DND-41 (cell line): ENCODE results near the gene USP8.

ENCODE experiments used
- ATAC-seq: fragments of 200-7000 bp; cut with Tn5 transposase; 3 replicates; pipeline ENCODE4 v1.9.1; 2021; ENCODE audit warnings: low read depth; ENCODE audit not compliant: insufficient read depth
- DNase-seq: peaks from one replicate; pipeline ENCODE4 v3.0.0-alpha.2; 2020
- H2AFZ ChIP-seq: 2 replicates; pipeline ENCODE4 v1.6.0; 2012; ENCODE audit warnings: low read depth, low read length
- H3K27ac ChIP-seq: 2 replicates; pipeline ENCODE4 v1.5.1; 2012; ENCODE audit warnings: low read length, inconsistent platforms
- H3K27me3 ChIP-seq: fragments of 200-600 bp; sonication (generic); 2 replicates; pipeline ENCODE4 v1.6.0; 2012; ENCODE audit warnings: low read length, mild to moderate bottlenecking, inconsistent platforms; ENCODE audit not compliant: insufficient read depth, poor library complexity
- H3K36me3 ChIP-seq: 2 replicates; pipeline ENCODE4 v1.5.1; 2012; ENCODE audit warnings: low read length, inconsistent platforms; ENCODE audit not compliant: insufficient read depth
- H3K4me1 ChIP-seq: 2 replicates; pipeline ENCODE4 v1.5.1; 2012; ENCODE audit warnings: mild to moderate bottlenecking, low read length; ENCODE audit not compliant: insufficient read depth
- H3K4me2 ChIP-seq: 2 replicates; pipeline ENCODE4 v1.6.0; 2012; ENCODE audit warnings: mild to moderate bottlenecking, moderate library complexity, low read length, inconsistent platforms; ENCODE audit not compliant: insufficient read depth
- H3K4me3 ChIP-seq, 2 experiments: fragments of 200-600 bp in 1 of 2; shearing (Covaris generic) in 1 of 2; 2 replicates each; pipeline ENCODE4 v1.5.1; 2012 to 2016; ENCODE audit warnings: inconsistent platforms in 2 of 2, low read length in 2 of 2, mild to moderate bottlenecking in 2 of 2, low read depth in 1 of 2, moderate library complexity in 1 of 2
- H3K79me2 ChIP-seq: 2 replicates; pipeline ENCODE4 v1.6.0; 2012; ENCODE audit warnings: low read length, inconsistent platforms; ENCODE audit not compliant: insufficient read depth
- H3K9ac ChIP-seq: 2 replicates; pipeline ENCODE4 v1.6.0; 2012; ENCODE audit warnings: low read depth, mild to moderate bottlenecking, inconsistent platforms, low read length, moderate library complexity
- H3K9me3 ChIP-seq: 2 replicates; pipeline ENCODE4 v1.5.1; 2012; ENCODE audit warnings: low read length, moderate library complexity, mild to moderate bottlenecking, inconsistent platforms; ENCODE audit not compliant: insufficient read depth, severe bottlenecking
- H4K20me1 ChIP-seq: 2 replicates; pipeline ENCODE4 v1.6.0; 2012; ENCODE audit warnings: low read length; ENCODE audit not compliant: insufficient read depth
- EZH2 ChIP-seq: IDR thresholded peaks from 3 replicates; pipeline ENCODE4 v1.6.1; 2012; ENCODE audit warnings: borderline replicate concordance, low read depth, mild to moderate bottlenecking, moderate library complexity, low read length, inconsistent platforms; ENCODE audit not compliant: severe bottlenecking
- TF ChIP-seq, protein P1 (sequence below): IDR thresholded peaks from 2 replicates; pipeline ENCODE4 v1.5.1; 2012; ENCODE audit warnings: borderline replicate concordance, low read length, moderate library complexity, mild to moderate bottlenecking; ENCODE audit not compliant: poor library complexity, severe bottlenecking; ENCODE audit errors: extremely low read depth

The USP8 gene

DNA sequence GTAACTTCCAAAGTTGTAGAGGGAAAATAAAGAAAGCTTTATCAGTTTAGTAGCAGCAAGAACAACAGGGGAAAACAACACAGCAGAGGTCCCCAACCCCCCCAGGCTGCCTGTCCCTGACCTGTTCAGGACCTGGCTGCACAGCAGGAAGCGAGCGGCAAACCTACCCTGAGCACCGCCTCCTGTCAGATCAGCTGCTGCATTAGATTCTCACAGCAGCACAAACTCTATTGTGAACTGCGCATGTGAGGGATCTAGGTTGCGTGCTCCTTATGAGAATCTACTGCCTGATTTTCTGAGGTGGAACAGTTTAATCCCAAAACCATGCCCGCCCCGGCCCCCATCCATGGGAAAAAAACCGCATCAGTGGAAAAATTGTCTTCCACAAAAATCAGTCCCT is 81.9 kb downstream of the USP8 start:
- ATAC-seq (no peak), DNase-seq (no peak)
- H3K4me2 ChIP-seq: no peak overlapping the region
- H4K20me1 ChIP-seq: no peaks in the 10 kb centered on the region
- no peak for TF ChIP-seq EZH2
- TF ChIP-seq, protein P1, sequence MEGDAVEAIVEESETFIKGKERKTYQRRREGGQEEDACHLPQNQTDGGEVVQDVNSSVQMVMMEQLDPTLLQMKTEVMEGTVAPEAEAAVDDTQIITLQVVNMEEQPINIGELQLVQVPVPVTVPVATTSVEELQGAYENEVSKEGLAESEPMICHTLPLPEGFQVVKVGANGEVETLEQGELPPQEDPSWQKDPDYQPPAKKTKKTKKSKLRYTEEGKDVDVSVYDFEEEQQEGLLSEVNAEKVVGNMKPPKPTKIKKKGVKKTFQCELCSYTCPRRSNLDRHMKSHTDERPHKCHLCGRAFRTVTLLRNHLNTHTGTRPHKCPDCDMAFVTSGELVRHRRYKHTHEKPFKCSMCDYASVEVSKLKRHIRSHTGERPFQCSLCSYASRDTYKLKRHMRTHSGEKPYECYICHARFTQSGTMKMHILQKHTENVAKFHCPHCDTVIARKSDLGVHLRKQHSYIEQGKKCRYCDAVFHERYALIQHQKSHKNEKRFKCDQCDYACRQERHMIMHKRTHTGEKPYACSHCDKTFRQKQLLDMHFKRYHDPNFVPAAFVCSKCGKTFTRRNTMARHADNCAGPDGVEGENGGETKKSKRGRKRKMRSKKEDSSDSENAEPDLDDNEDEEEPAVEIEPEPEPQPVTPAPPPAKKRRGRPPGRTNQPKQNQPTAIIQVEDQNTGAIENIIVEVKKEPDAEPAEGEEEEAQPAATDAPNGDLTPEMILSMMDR: no peak
- H3K9me3 ChIP-seq: no peaks in the 10 kb centered on the region
- no peaks in the 10 kb centered on the region for H3K4me1 ChIP-seq
- no peak overlapping the region for H3K27ac ChIP-seq
- H3K27me3 ChIP-seq: no peaks in the 10 kb centered on the region
- no peak overlapping the region for H3K4me3 ChIP-seq
- no peak overlapping the region for H3K9ac ChIP-seq
- peaks cover 4% of the 10 kb centered on the region; the same call in 1 of the 2 replicates for H3K36me3 ChIP-seq
- no peaks in the 10 kb centered on the region for H3K79me2 ChIP-seq
- no peak overlapping the region for H2AFZ ChIP-seq

DNA sequence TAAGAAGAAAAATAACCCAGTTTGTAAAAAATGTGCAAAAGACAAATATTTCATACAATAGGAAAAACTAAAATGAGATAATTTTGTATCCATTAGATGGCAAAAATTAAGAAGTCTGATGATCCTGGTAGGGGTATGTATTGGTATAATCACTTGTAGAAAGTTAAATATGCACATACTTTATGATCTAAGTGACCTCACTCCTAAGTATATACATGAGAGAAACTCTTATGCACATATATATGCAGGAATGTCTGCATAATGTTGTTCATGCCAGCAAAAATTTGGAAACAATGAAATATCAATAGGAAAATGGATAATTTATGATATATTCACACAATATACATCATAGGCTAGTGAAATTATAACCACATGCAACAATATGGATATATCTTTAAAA is 88.8 kb downstream of the USP8 start:
- ATAC-seq: no peak
- no peak overlapping the region for H3K27ac ChIP-seq

DNA sequence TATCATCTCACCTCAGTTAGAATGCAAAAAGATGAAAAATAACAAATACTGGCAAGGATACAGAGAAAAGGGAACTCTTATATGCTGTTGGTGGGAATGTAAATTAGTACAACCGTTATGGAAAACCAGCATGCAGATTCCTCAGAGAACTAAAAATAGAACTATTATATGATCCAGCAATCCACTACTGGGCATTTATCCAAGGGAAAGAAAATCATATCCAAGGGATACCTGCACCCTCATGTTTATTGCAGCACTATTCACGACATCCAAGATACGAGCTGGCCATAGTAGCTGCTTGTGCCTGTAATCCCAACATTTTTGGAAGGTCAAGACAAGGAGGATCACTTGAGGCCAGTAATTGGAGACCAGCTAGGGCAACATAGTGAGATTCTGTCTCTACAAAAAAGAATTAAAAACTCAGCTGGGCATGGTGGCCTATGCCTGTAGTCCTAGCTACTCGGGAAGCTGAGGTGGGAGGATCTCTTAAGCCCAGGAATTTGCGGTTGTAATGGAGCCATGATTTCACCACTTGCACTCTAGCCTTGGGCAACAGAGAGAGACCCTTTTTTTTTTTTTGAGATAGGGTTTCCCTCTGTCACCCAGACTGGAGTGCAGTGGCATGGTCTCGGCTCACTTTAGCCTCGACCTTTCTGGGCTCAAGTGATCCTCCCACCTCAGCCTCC is 95.7 kb downstream of the USP8 start:
- Histone ChIP-seq H2AFZ (no peak overlapping the region), H3K36me3 (no peaks in the 10 kb centered on the region), H3K27me3 (no peaks in the 10 kb centered on the region), H3K9ac (no peak overlapping the region), H3K4me1 (no peaks in the 10 kb centered on the region), H3K27ac (no peak overlapping the region), H4K20me1 (no peaks in the 10 kb centered on the region), H3K79me2 (no peaks in the 10 kb centered on the region), H3K9me3 (no peaks in the 10 kb centered on the region), H3K4me3 (no peak overlapping the region), H3K4me2 (no peak overlapping the region)
- ATAC-seq (no peak), DNase-seq (no peak)
- TF ChIP-seq, protein P1: no peak
- TF ChIP-seq EZH2: no peak

More for the DNA sequence above, 88.8 kb downstream of the USP8 start:
- Histone ChIP-seq H3K36me3 (no peaks in the 10 kb centered on the region), H4K20me1 (no peaks in the 10 kb centered on the region), H3K9me3 (no peaks in the 10 kb centered on the region), H3K4me2 (no peak overlapping the region), H2AFZ (no peak overlapping the region), H3K9ac (no peak overlapping the region), H3K27me3 (no peaks in the 10 kb centered on the region), H3K79me2 (no peaks in the 10 kb centered on the region), H3K4me3 (no peak overlapping the region), H3K4me1 (no peaks in the 10 kb centered on the region)
- no peak for DNase-seq
- TF ChIP-seq, protein P1: no peak
- no peak for TF ChIP-seq EZH2

DNA sequence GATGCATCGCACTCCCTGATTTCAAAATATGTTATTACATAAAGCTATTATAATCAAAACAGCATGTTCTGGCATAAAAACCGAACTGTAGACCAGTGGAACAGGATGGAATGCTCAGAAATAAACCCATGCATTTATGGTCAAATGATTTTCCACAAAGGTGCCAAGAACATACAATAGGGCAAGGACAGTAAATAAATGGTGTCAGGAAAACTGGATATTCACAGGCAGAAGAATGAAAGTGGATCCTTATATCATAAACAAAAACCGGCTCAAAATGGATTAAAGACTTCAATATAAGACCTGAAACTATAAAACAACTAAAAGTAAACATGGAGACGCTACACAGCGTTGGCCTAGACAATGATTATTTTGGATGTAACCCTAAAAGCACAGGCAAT is 99.6 kb downstream of the USP8 start:
- H3K9ac ChIP-seq: no peak overlapping the region
- no peak overlapping the region for H3K4me2 ChIP-seq
- H2AFZ ChIP-seq: no peak overlapping the region
- H4K20me1 ChIP-seq: no peaks in the 10 kb centered on the region
- H3K36me3 ChIP-seq: no peaks in the 10 kb centered on the region
- ATAC-seq (no peak), DNase-seq (no peak)
- H3K27ac ChIP-seq: no peak overlapping the region
- no peak overlapping the region for H3K4me3 ChIP-seq
- H3K79me2 ChIP-seq: no peaks in the 10 kb centered on the region
- H3K27me3 ChIP-seq: no peaks in the 10 kb centered on the region
- H3K4me1 ChIP-seq: no peaks in the 10 kb centered on the region
- TF ChIP-seq, protein P1: no peak
- TF ChIP-seq EZH2: no peak
- H3K9me3 ChIP-seq: no peaks in the 10 kb centered on the region
